Natural killer cell (primary cell): ENCODE measurements around the gene HCN3. TPM values are rescaled to one million over a fixed set of nuclear protein-coding genes. Genes with fewer than 3 reads are reported as not detected.

ENCODE experiments used
- ATAC-seq, 3 donors: fragments of 150-1000 bp in 2 of 3; fragments of 200-7000 bp in 1 of 3; cut with Tn5 transposase; 1 replicate in 1 of 3; 2 replicates in 2 of 3; pipeline ENCODE4 v1.10.0; 2021; ENCODE audit warnings: mild to moderate bottlenecking in 2 of 3, moderate library complexity in 2 of 3
- DNase-seq, 2 donors: peaks; one replicate each; pipeline versions ENCODE4 v3.0.0 to v3.0.0-alpha.2; 2013 to 2021; ENCODE audit warnings: mixed read lengths in 1 of 2
- H3K27ac ChIP-seq: one replicate; pipeline ENCODE4 v1.5.1; 2013; ENCODE audit warnings: mild to moderate bottlenecking, low read length
- H3K27me3 ChIP-seq: one replicate; pipeline ENCODE4 v1.6.1; 2013; ENCODE audit warnings: low read length; ENCODE audit not compliant: control insufficient read depth, insufficient read depth
- H3K36me3 ChIP-seq: one replicate; pipeline ENCODE4 v1.6.1; 2013; ENCODE audit warnings: low read length; ENCODE audit not compliant: control insufficient read depth, insufficient read depth
- H3K4me1 ChIP-seq: one replicate; pipeline ENCODE4 v1.6.1; 2013; ENCODE audit warnings: low read length; ENCODE audit not compliant: control insufficient read depth, insufficient read depth
- H3K4me3 ChIP-seq: one replicate; pipeline ENCODE4 v1.5.1; 2013; ENCODE audit warnings: low read length
- H3K9me3 ChIP-seq: one replicate; pipeline ENCODE4 v1.6.1; 2013; ENCODE audit warnings: low read length; ENCODE audit not compliant: control insufficient read depth, insufficient read depth
- H3K27ac Mint-ChIP-seq, 2 donors: one replicate each; pipeline ENCODE4 v1.8.0; 2022; ENCODE audit warnings: mild to moderate bottlenecking in 2 of 2, mixed read lengths in 2 of 2, moderate library complexity in 1 of 2
- H3K27me3 Mint-ChIP-seq, 2 donors: one replicate each; pipeline ENCODE4 v1.8.0; 2022; ENCODE audit warnings: low read depth in 2 of 2, mixed read lengths in 2 of 2
- H3K36me3 Mint-ChIP-seq: one replicate; pipeline ENCODE4 v1.8.0; 2022; ENCODE audit warnings: mixed read lengths
- H3K4me1 Mint-ChIP-seq, 2 donors: one replicate each; pipeline ENCODE4 v1.8.0; 2022; ENCODE audit warnings: mixed read lengths in 2 of 2
- H3K4me3 Mint-ChIP-seq: one replicate; pipeline ENCODE4 v1.8.0; 2022; ENCODE audit warnings: mild to moderate bottlenecking, moderate library complexity, mixed read lengths
- H3K9me3 Mint-ChIP-seq, 2 donors: one replicate each; pipeline ENCODE4 v1.8.0; 2022; ENCODE audit warnings: mixed read lengths in 2 of 2
- WGBS: methylation state at CpG from one replicate; pipeline ENCODE4 v1.1.7; 2013; ENCODE audit warnings: missing lambda C conversion rate; ENCODE audit not compliant: insufficient coverage; 5-methylcytosine and 5-hydroxymethylcytosine counted together
- intact Hi-C: fragments of 100-400 bp; cut with micrococcal nuclease; formaldehyde crosslinking; loops from one replicate; pipeline ENCODE4 v1.14.2; 2022
- total RNA-seq, 4 donors: library from RNA; stranded (reverse); fragments of 120-200 nt in 1 of 4; gene quantifications; one replicate each; pipeline versions ENCODE4 v1.2.3 to v1.2.4, GENCODE V29; 2013 to 2022
- TF ChIP-seq, protein P1 (sequence below): fragments of 200-600 bp; IDR thresholded peaks from one replicate; pipeline ENCODE4 v1.8.0; 2022; ENCODE audit warnings: antibody characterized with exemption

Gene HCN3
- total RNA-seq, 3 donors from 2014 or later (not counting 1 experiment from before 2014, with no cell fraction given): 2.0 to 3.4 (median 2.6) TPM

DNA sequence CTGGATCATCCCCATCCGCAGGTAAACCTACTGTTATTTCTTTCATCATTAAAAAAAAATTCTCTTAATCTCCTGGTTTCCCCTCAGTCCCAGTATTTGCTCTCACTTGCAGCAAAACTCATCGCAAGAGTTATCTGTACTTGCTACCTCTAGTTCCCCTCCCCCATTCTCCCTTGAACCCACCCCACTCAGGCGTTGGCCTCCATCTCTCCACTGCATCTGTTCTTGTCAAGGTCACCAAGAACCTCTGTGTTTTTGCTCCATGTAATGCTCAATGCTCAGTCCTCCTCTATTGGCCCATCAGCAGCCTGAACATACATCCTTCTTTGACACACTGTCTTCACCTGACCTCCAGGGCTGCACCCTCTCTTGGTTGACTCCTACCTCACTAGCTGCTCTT lies 19.4 kb downstream of the HCN3 start:
- H3K9me3 ChIP-seq: no peaks in the 10 kb centered on the region
- DNase-seq (no peak), ATAC-seq (no peak)
- no peak overlapping the region for H3K27ac Mint-ChIP-seq
- H3K4me3 Mint-ChIP-seq: no peak overlapping the region
- peaks cover 33 to 38% of the 10 kb centered on the region in 2 donors for H3K27me3 Mint-ChIP-seq
- no peaks in the 10 kb centered on the region for H3K36me3 ChIP-seq
- H3K27me3 ChIP-seq: peaks cover 12% of the 10 kb centered on the region
- TF ChIP-seq, protein P1, sequence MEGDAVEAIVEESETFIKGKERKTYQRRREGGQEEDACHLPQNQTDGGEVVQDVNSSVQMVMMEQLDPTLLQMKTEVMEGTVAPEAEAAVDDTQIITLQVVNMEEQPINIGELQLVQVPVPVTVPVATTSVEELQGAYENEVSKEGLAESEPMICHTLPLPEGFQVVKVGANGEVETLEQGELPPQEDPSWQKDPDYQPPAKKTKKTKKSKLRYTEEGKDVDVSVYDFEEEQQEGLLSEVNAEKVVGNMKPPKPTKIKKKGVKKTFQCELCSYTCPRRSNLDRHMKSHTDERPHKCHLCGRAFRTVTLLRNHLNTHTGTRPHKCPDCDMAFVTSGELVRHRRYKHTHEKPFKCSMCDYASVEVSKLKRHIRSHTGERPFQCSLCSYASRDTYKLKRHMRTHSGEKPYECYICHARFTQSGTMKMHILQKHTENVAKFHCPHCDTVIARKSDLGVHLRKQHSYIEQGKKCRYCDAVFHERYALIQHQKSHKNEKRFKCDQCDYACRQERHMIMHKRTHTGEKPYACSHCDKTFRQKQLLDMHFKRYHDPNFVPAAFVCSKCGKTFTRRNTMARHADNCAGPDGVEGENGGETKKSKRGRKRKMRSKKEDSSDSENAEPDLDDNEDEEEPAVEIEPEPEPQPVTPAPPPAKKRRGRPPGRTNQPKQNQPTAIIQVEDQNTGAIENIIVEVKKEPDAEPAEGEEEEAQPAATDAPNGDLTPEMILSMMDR: no peak
- intact Hi-C loops: no loop called here
- no peaks in the 10 kb centered on the region for H3K9me3 Mint-ChIP-seq
- H3K27ac ChIP-seq: no peak overlapping the region
- 91% methylated on average over 3 of the region's 3 CpGs for WGBS
- H3K4me3 ChIP-seq: no peak overlapping the region
- H3K4me1 ChIP-seq: peaks cover 7% of the 10 kb centered on the region
- H3K4me1 Mint-ChIP-seq: peaks cover 0 to 4% of the 10 kb centered on the region in 2 donors
- H3K36me3 Mint-ChIP-seq: no peaks in the 10 kb centered on the region

DNA sequence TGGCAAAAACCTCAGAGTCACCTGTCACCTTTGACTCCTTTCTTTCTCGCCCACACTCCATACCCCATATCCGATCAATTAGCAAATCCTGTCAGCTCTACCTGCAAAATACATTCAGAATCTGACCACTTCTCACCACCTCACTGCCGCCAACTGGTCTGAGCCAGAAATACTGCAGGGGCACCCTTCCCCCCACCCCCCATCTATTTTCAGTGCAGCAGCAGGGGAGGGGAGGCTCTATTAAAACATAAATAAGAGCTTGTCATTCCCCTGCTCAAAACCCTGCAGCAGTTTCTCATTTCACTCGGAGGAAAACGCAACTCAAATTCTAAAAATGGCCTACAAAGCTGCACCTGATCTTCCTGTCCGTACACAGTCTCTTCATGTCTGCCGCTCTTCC lies 20.1 kb downstream of the HCN3 start:
- no peak overlapping the region for H3K4me3 ChIP-seq
- peaks cover 12% of the 10 kb centered on the region for H3K27me3 ChIP-seq
- Mint-ChIP-seq H3K27ac (no peak overlapping the region), H3K4me1 (peaks cover 0 to 4% of the 10 kb centered on the region in 2 donors), H3K27me3 (peaks cover 33 to 37% of the 10 kb centered on the region in 2 donors), H3K9me3 (no peaks in the 10 kb centered on the region), H3K36me3 (no peaks in the 10 kb centered on the region), H3K4me3 (no peak overlapping the region)
- no peaks in the 10 kb centered on the region for H3K36me3 ChIP-seq
- DNase-seq (no peak), ATAC-seq (no peak)
- TF ChIP-seq, protein P1: no peak
- H3K9me3 ChIP-seq: no peaks in the 10 kb centered on the region
- WGBS: 72% methylated on average over 7 of the region's 7 CpGs
- peaks cover 7% of the 10 kb centered on the region for H3K4me1 ChIP-seq
- no peak overlapping the region for H3K27ac ChIP-seq
- intact Hi-C loops: no loop called here

DNA sequence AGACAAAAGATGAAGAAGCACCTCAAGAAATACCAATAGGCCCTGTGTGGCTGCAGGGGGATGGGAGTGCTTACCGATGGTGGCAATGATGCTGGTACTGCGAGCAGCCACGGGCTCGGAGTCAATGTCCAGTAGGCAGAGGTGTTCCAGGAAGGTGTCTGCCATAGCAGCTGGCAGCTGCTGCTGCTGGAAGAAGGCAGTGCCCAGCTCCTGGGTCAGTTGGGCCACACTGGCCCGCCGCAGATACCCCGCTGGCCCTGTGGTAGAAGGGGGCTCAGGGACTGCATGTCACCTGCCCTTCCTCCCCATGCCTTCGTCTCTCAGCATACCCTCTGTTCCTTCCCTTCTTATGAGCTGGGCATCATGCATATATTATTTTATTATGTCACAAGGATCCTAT lies 22.8 kb downstream of the HCN3 start:
- Histone ChIP-seq H3K9me3 (no peaks in the 10 kb centered on the region), H3K4me1 (peaks cover 6% of the 10 kb centered on the region), H3K4me3 (no peak overlapping the region), H3K27ac (no peak overlapping the region), H3K27me3 (peaks cover 7% of the 10 kb centered on the region), H3K36me3 (no peaks in the 10 kb centered on the region)
- no peaks in the 10 kb centered on the region for H3K36me3 Mint-ChIP-seq
- H3K4me1 Mint-ChIP-seq: no peaks in the 10 kb centered on the region
- H3K27me3 Mint-ChIP-seq: peaks cover 21 to 28% of the 10 kb centered on the region in 2 donors
- no peaks in the 10 kb centered on the region for H3K9me3 Mint-ChIP-seq
- ATAC-seq (no peak), DNase-seq (no peak)
- TF ChIP-seq, protein P1: no peak
- no peak overlapping the region for H3K27ac Mint-ChIP-seq
- WGBS: 95% methylated on average over 7 of the region's 8 CpGs
- H3K4me3 Mint-ChIP-seq: no peak overlapping the region
- intact Hi-C loops: no loop called here
